SK-N-SH (cell line): Measurements from ENCODE around the gene EMX2. TPM values are rescaled to one million over a fixed set of nuclear protein-coding genes. Genes with fewer than 3 reads are reported as not detected.

Experiments used
- CTCF ChIA-PET: fragments of 300-600, 350-600 bp; formaldehyde crosslinking; extraction: SDS; loops from one replicate; lab custom pipeline; 2021; lab: Yijun Ruan, JAX
- POLR2A ChIA-PET: fragments of 350-600 bp; sonication (Branson Sonifier 250); formaldehyde crosslinking; extraction: SDS; loops from one replicate; lab custom pipeline; 2020; ENCODE audit warnings: antibody characterized with exemption, inconsistent platforms; lab: Yijun Ruan, JAX
- DNase-seq: peaks from one replicate; pipeline ENCODE4 v3.0.0; 2012
- H2AFZ ChIP-seq: fragments of 200-600 bp; sonication (generic); 2 replicates; pipeline ENCODE4 v1.8.1; 2016; ENCODE audit warnings: antibody characterized with exemption, mild to moderate bottlenecking, low read depth
- H3F3A ChIP-seq: fragments of 200-600 bp; sonication (generic); replicated peaks from 2 replicates; pipeline ENCODE3; 2016; ENCODE audit warnings: antibody characterized with exemption, mild to moderate bottlenecking; ENCODE audit not compliant: insufficient read depth
- H3K27ac ChIP-seq, 2 experiments: fragments of 200-500 bp in 1 of 2; fragments of 200-600 bp in 1 of 2; sonication (Bioruptor generic) in 1 of 2; sonication (generic), shearing (Covaris generic) in 1 of 2; 2 replicates each; pipeline versions ENCODE4 v1.5.1 to v1.6.1; 2014 to 2016; ENCODE audit warnings: low read depth in 2 of 2, inconsistent platforms in 1 of 2, low read length in 1 of 2, mild to moderate bottlenecking in 1 of 2, mixed read lengths in 1 of 2
- H3K27me3 ChIP-seq: fragments of 200-600 bp; sonication (generic), shearing (Covaris generic); 2 replicates; pipeline ENCODE4 v1.6.1; 2016; ENCODE audit warnings: mixed run types; ENCODE audit not compliant: insufficient read depth
- H3K36me3 ChIP-seq, 2 experiments: fragments of 200-500 bp in 1 of 2; fragments of 200-600 bp in 1 of 2; sonication (Bioruptor generic) in 1 of 2; sonication (generic) in 1 of 2; replicated peaks in 1 of 2; 2 replicates each; pipeline versions ENCODE3 to v1.5.1; 2014 to 2016; ENCODE audit warnings: low read length in 1 of 2, mild to moderate bottlenecking in 1 of 2; ENCODE audit not compliant: insufficient read depth in 2 of 2, control insufficient read depth in 1 of 2
- H3K4me1 ChIP-seq, 2 experiments: fragments of 200-500 bp in 1 of 2; fragments of 200-600 bp in 1 of 2; sonication (Bioruptor generic) in 1 of 2; sonication (generic), shearing (Covaris generic) in 1 of 2; 2 replicates each; pipeline versions ENCODE4 v1.5.1 to v1.6.1; 2014 to 2016; ENCODE audit warnings: low read depth in 1 of 2, low read length in 1 of 2, mixed run types in 1 of 2; ENCODE audit not compliant: insufficient read depth in 2 of 2, control insufficient read depth in 1 of 2
- H3K4me2 ChIP-seq: fragments of 200-600 bp; sonication (generic), shearing (Covaris generic); 2 replicates; pipeline ENCODE4 v1.6.1; 2017; ENCODE audit warnings: mixed run types
- H3K4me3 ChIP-seq, 2 experiments: fragments of 200-500 bp in 1 of 2; fragments of 200-600 bp in 1 of 2; sonication (Bioruptor generic) in 1 of 2; sonication (generic), shearing (Covaris generic) in 1 of 2; 2 replicates each; pipeline versions ENCODE4 v1.5.1 to v1.8.1; 2014 to 2016; ENCODE audit warnings: low read depth in 2 of 2, inconsistent platforms in 1 of 2, low read length in 1 of 2, mild to moderate bottlenecking in 1 of 2, mixed read lengths in 1 of 2, moderate library complexity in 1 of 2
- H3K79me2 ChIP-seq: fragments of 200-600 bp; sonication (generic); 2 replicates; pipeline ENCODE4 v1.8.1; 2017; ENCODE audit warnings: mild to moderate bottlenecking; ENCODE audit not compliant: insufficient read depth
- H3K9ac ChIP-seq: fragments of 200-600 bp; sonication (generic); 2 replicates; pipeline ENCODE4 v1.6.1; 2017; ENCODE audit warnings: mixed run types
- H3K9me2 ChIP-seq: fragments of 200-600 bp; sonication (generic); 2 replicates; pipeline ENCODE4 v1.6.1; 2017; ENCODE audit warnings: mixed run types
- H3K9me3 ChIP-seq: fragments of 200-600 bp; sonication (generic); 2 replicates; pipeline ENCODE4 v1.6.1; 2017; ENCODE audit warnings: mixed run types, mild to moderate bottlenecking, moderate library complexity
- H4K20me1 ChIP-seq: fragments of 200-600 bp; sonication (generic); 2 replicates; pipeline ENCODE4 v1.6.1; 2017; ENCODE audit warnings: mild to moderate bottlenecking, mixed run types; ENCODE audit not compliant: insufficient read depth
- CTCF ChIP-seq: fragments of 200-600 bp; sonication (generic); IDR thresholded peaks from 2 replicates; pipeline ENCODE4 v1.6.1; 2017; ENCODE audit warnings: antibody characterized with exemption, mild to moderate bottlenecking, moderate library complexity
- ELF1 ChIP-seq: IDR thresholded peaks from 2 replicates; pipeline ENCODE4 v1.4.0; 2012
- EP300 ChIP-seq, 2 experiments: IDR thresholded peaks; 2 replicates each; pipeline versions ENCODE4 v1.4.0 to v1.6.1; 2012; ENCODE audit warnings: borderline replicate concordance in 1 of 2, low read depth in 1 of 2, low read length in 1 of 2
- EZH2phosphoT487 ChIP-seq: fragments of 200-600 bp; sonication (generic); IDR thresholded peaks from 2 replicates; pipeline ENCODE4 v1.6.1; 2017; ENCODE audit warnings: low read depth, mixed run types, mild to moderate bottlenecking, antibody characterized with exemption, moderate library complexity, borderline replicate concordance
- FOXM1 ChIP-seq: IDR thresholded peaks from 2 replicates; pipeline ENCODE4 v1.4.0; 2012; ENCODE audit warnings: low read depth, mild to moderate bottlenecking
- GABPA ChIP-seq: IDR thresholded peaks from 2 replicates; pipeline ENCODE4 v1.4.0; 2012; ENCODE audit warnings: low read depth, mild to moderate bottlenecking
- JUND ChIP-seq: IDR thresholded peaks from 2 replicates; pipeline ENCODE4 v1.4.0; 2012
- MAX ChIP-seq: IDR thresholded peaks from 2 replicates; pipeline ENCODE4 v1.4.0; 2012; ENCODE audit warnings: low read depth
- MEF2A ChIP-seq: IDR thresholded peaks from 2 replicates; pipeline ENCODE4 v1.4.0; 2012; ENCODE audit warnings: low read depth, borderline replicate concordance
- NFIC ChIP-seq: IDR thresholded peaks from 2 replicates; pipeline ENCODE4 v1.4.0; 2012; ENCODE audit warnings: borderline replicate concordance
- NRF1 ChIP-seq: IDR thresholded peaks from 2 replicates; pipeline ENCODE4 v1.6.1; 2012; ENCODE audit warnings: low read depth, mild to moderate bottlenecking, low read length
- PBX3 ChIP-seq: IDR thresholded peaks from 2 replicates; pipeline ENCODE4; 2012
- POLR2AphosphoS5 ChIP-seq: IDR thresholded peaks from 2 replicates; pipeline ENCODE4 v1.6.1; 2012; ENCODE audit warnings: low read depth, low read length
- RFX5 ChIP-seq: IDR thresholded peaks from 2 replicates; pipeline ENCODE4 v1.6.1; 2012; ENCODE audit warnings: mild to moderate bottlenecking, improper control_type of control experiment, low read length
- RXRA ChIP-seq: IDR thresholded peaks from 2 replicates; pipeline ENCODE4 v1.4.0; 2012; ENCODE audit warnings: low read depth, mild to moderate bottlenecking, borderline replicate concordance
- SIN3A ChIP-seq: IDR thresholded peaks from 2 replicates; pipeline ENCODE4 v1.6.1; 2012; ENCODE audit warnings: low read depth, mild to moderate bottlenecking, low read length, moderate library complexity, borderline replicate concordance
- SMC3 ChIP-seq: IDR thresholded peaks from 2 replicates; pipeline ENCODE4 v1.6.1; 2012; ENCODE audit warnings: low read depth, low read length, improper control_type of control experiment
- TAF1 ChIP-seq: IDR thresholded peaks from 2 replicates; pipeline ENCODE4 v1.6.1; 2012; ENCODE audit warnings: low read depth, mild to moderate bottlenecking, low read length, moderate library complexity, borderline replicate concordance
- USF1 ChIP-seq: IDR thresholded peaks from 2 replicates; pipeline ENCODE4 v1.4.0; 2012; ENCODE audit warnings: low read depth, borderline replicate concordance
- WGBS: methylation state at CpG from one replicate; pipeline ENCODE4 v1.1.6; 2017; ENCODE audit warnings: low lambda C conversion rate; 5-methylcytosine and 5-hydroxymethylcytosine counted together
- polyA plus RNA-seq, 3 experiments: library from polyadenylated mRNA; depleted of rRNA; stranded (reverse); fragments of >200 nt; gene quantifications; 2 replicates each; pipeline ENCODE4 v1.2.3, GENCODE V29; 2012

EMX2 gene
- polyA plus RNA-seq, 1 of the 3 experiments (the other 2 are of a cell fraction): not detected

- Histone ChIP-seq H4K20me1 (no peaks in the 10 kb centered on the region), H3K9me2 (no peaks in the 10 kb centered on the region), H3K4me3 (no peak overlapping the region), H3K79me2 (no peaks in the 10 kb centered on the region), H3K9me3 (no peaks in the 10 kb centered on the region), H3F3A (no peaks in the 10 kb centered on the region), H3K27ac (no peak overlapping the region), H3K4me1 (no peaks in the 10 kb centered on the region), H3K36me3 (no peaks in the 10 kb centered on the region), H3K9ac (no peak overlapping the region), H3K27me3 (no peaks in the 10 kb centered on the region), H2AFZ (no peak overlapping the region), H3K4me2 (no peak overlapping the region)
- no peak for DNase-seq
- 8% methylated on average over 5 of the region's 7 CpGs for WGBS
- TF ChIP-seq EZH2phosphoT487: no peak
- no peak for TF ChIP-seq MEF2A
- TF ChIP-seq ELF1: no peak
- no peak for TF ChIP-seq POLR2AphosphoS5
- no peak for TF ChIP-seq FOXM1
- TF ChIP-seq GABPA: no peak
- TF ChIP-seq SMC3: no peak
- TF ChIP-seq PBX3: no peak
- TF ChIP-seq JUND: no peak
- TF ChIP-seq NFIC: no peak
- no peak for TF ChIP-seq RXRA
- no peak for TF ChIP-seq SIN3A
- TF ChIP-seq TAF1: no peak
- TF ChIP-seq CTCF: no peak
- TF ChIP-seq USF1: no peak
- TF ChIP-seq EP300 (IDR thresholded peaks at IDR 0.05; ENCODE audit: borderline replicate concordance in 1 of 2, low read depth in 1 of 2, low read length in 1 of 2): no peak
- no peak for TF ChIP-seq RFX5
- TF ChIP-seq NRF1: no peak
- no peak for TF ChIP-seq MAX
- POLR2A ChIA-PET: no interaction called here
- CTCF ChIA-PET: no interaction called here
Observed at GRCh38 chr10:117568334-117568733, 25.8 kb downstream of the EMX2 start.
